GM12878 (cell line): ENCODE data around the gene GJD2. TPM values are rescaled to one million over a fixed set of nuclear protein-coding genes. Genes with fewer than 3 reads are reported as not detected.

Source experiments
- ATAC-seq: fragments of 200-7000 bp; cut with Tn5 transposase; 3 replicates; pipeline ENCODE4 v1.9.1; 2020; ENCODE audit warnings: mild to moderate bottlenecking, moderate library complexity
- BruUV-seq: library from RNA; stranded (reverse); fragments of 400-500 nt; replicated peaks from 2 replicates; lab custom pipeline; 2021; lab: Mats Ljungman, UMichigan
- CTCF ChIA-PET: fragments of 300-600 bp; sonication (Branson Sonifier 250); formaldehyde crosslinking; extraction: SDS; loops from one replicate; lab custom pipeline; 2021; ENCODE audit warnings: inconsistent platforms; lab: Yijun Ruan, JAX
- POLR2A ChIA-PET: fragments of 350-600 bp; formaldehyde crosslinking; extraction: SDS; loops from one replicate; lab custom pipeline; 2021; ENCODE audit warnings: inconsistent platforms; lab: Charles Lee
- RAD21 ChIA-PET: fragments of 300-600 bp; sonication (Branson Sonifier 250); formaldehyde crosslinking; loops from one replicate; lab custom pipeline; 2023; ENCODE audit warnings: antibody characterized with exemption; ENCODE audit not compliant: unreplicated experiment; lab: Charles Lee
- SMC1A ChIA-PET: fragments of 300-600 bp; sonication (Branson Sonifier 250); formaldehyde crosslinking; loops from one replicate; lab custom pipeline; 2023; ENCODE audit not compliant: unreplicated experiment, uncharacterized antibody; lab: Charles Lee
- DNase-seq: peaks from one replicate; pipeline ENCODE4 v3.0.0-alpha.2; 2011; ENCODE audit warnings: low read depth, low spot score
- FAIRE-seq: peaks from 3 replicates; lab custom pipeline; 2011; peaks lifted over from hg19 to GRCh38; lab: Jason Lieb, UNC
- H2AFZ ChIP-seq: 2 replicates; pipeline ENCODE4 v1.6.0; 2011; ENCODE audit warnings: low read depth, low read length, control low read depth; ENCODE audit not compliant: control insufficient read depth
- H3K27ac ChIP-seq: 2 replicates; pipeline ENCODE4 v1.5.1; 2011; ENCODE audit warnings: control low read depth; ENCODE audit not compliant: control insufficient read depth, insufficient read depth
- H3K27me3 ChIP-seq, 2 experiments: replicated peaks in 1 of 2; 2 replicates each; pipeline versions ENCODE4 v1.6.0 to v1.6.1; 2011; ENCODE audit warnings: low read length in 1 of 2; ENCODE audit not compliant: control insufficient read depth in 2 of 2, insufficient read depth in 2 of 2
- H3K36me3 ChIP-seq, 2 experiments: 2 replicates each; pipeline ENCODE4 v1.5.1; 2011; ENCODE audit warnings: low read length in 1 of 2; ENCODE audit not compliant: control insufficient read depth in 2 of 2, insufficient read depth in 2 of 2
- H3K4me1 ChIP-seq: 2 replicates; pipeline ENCODE4 v1.6.1; 2011; ENCODE audit warnings: mild to moderate bottlenecking, low read length, moderate library complexity, mixed read lengths; ENCODE audit not compliant: control insufficient read depth, insufficient read depth
- H3K4me2 ChIP-seq: 2 replicates; pipeline ENCODE4 v1.6.0; 2011; ENCODE audit warnings: control low read depth; ENCODE audit not compliant: control insufficient read depth, insufficient read depth
- H3K4me3 ChIP-seq: fragments of 200-600 bp; sonication (generic); 2 replicates; pipeline ENCODE4 v1.5.1; 2016
- H3K79me2 ChIP-seq: 2 replicates; pipeline ENCODE4 v1.6.0; 2011; ENCODE audit warnings: low read length; ENCODE audit not compliant: control insufficient read depth, insufficient read depth
- H3K9ac ChIP-seq: 2 replicates; pipeline ENCODE4 v1.8.0; 2011; ENCODE audit warnings: low read length, control low read depth, mixed read lengths; ENCODE audit not compliant: control insufficient read depth, insufficient read depth
- H3K9me3 ChIP-seq: replicated peaks from 3 replicates; pipeline ENCODE4 v1.5.1; 2011; ENCODE audit warnings: mild to moderate bottlenecking, low read length; ENCODE audit not compliant: control insufficient read depth, insufficient read depth
- H4K20me1 ChIP-seq: 2 replicates; pipeline ENCODE4 v1.6.0; 2011; ENCODE audit not compliant: control insufficient read depth, insufficient read depth
- CREM ChIP-seq: IDR thresholded peaks from 2 replicates; pipeline ENCODE4 v1.6.1; 2014; ENCODE audit warnings: antibody characterized with exemption, low read depth
- E2F8 ChIP-seq: fragments of 450-650 bp; IDR thresholded peaks from 2 replicates; pipeline ENCODE4 v1.6.1; 2018; ENCODE audit warnings: mild to moderate bottlenecking, low read depth, moderate library complexity; ENCODE audit not compliant: partially characterized antibody
- E4F1 ChIP-seq: fragments of 450-650 bp; IDR thresholded peaks from 2 replicates; pipeline ENCODE4 v1.6.1; 2018; ENCODE audit warnings: borderline replicate concordance, mild to moderate bottlenecking; ENCODE audit not compliant: partially characterized antibody
- ESRRA ChIP-seq: IDR thresholded peaks from 2 replicates; pipeline ENCODE4 v1.6.1; 2012; ENCODE audit warnings: mild to moderate bottlenecking, low read length, improper control_type of control experiment
- IKZF2 ChIP-seq, 2 experiments: fragments of 450-650 bp; IDR thresholded peaks; 2 replicates each; pipeline ENCODE4 v1.6.1; 2017; ENCODE audit warnings: mild to moderate bottlenecking in 2 of 2, moderate library complexity in 2 of 2
- KAT2A ChIP-seq: conservative IDR thresholded peaks from 2 replicates; pipeline ENCODE4 v1.6.1; 2011; ENCODE audit warnings: low read depth, low read length; ENCODE audit not compliant: control insufficient read depth
- MEF2A ChIP-seq: IDR thresholded peaks from 2 replicates; pipeline ENCODE4 v1.6.1; 2011; ENCODE audit warnings: low read depth, mild to moderate bottlenecking, low read length, moderate library complexity; ENCODE audit not compliant: insufficient read depth
- PAX8 ChIP-seq: fragments of 450-650 bp; IDR thresholded peaks from 2 replicates; pipeline ENCODE4 v1.6.1; 2017; ENCODE audit warnings: mild to moderate bottlenecking, moderate library complexity
- POLR2AphosphoS2 ChIP-seq: IDR thresholded peaks from 2 replicates; pipeline ENCODE4 v1.6.1; 2011; ENCODE audit warnings: low read depth, mild to moderate bottlenecking, low read length, improper control_type of control experiment, moderate library complexity
- SMAD1 ChIP-seq: fragments of 450-650 bp; IDR thresholded peaks from 2 replicates; pipeline ENCODE4 v1.6.1; 2018; ENCODE audit warnings: mild to moderate bottlenecking, low read depth; ENCODE audit not compliant: partially characterized antibody
- SMARCA5 ChIP-seq: fragments of 450-650 bp; IDR thresholded peaks from 2 replicates; pipeline ENCODE4 v1.6.1; 2017; ENCODE audit warnings: mild to moderate bottlenecking
- ZNF274 ChIP-seq: IDR thresholded peaks from one replicate; pipeline ENCODE4 v1.8.0; 2011; ENCODE audit not compliant: insufficient read length, insufficient read depth
- whole genome bisulfite sequencing: methylation state at CpG from one replicate; pipeline ENCODE4 v1.1.6; 2016; ENCODE audit warnings: low lambda C conversion rate; ENCODE audit not compliant: insufficient replicate concordance, insufficient coverage; ENCODE audit errors: missing lambda C conversion rate; 5-methylcytosine and 5-hydroxymethylcytosine counted together
- in situ Hi-C: fragments of 300-500 bp; cut with MboI; formaldehyde crosslinking; loops from 9 replicates; pipeline ENCODE4 v1.14.3; 2018; ENCODE audit warnings: mixed read lengths
- intact Hi-C: fragments of 100-400 bp; cut with micrococcal nuclease; formaldehyde crosslinking; loops from one replicate; pipeline ENCODE4 v1.14.2; 2022; ENCODE audit not compliant: unreplicated experiment
- polyA plus RNA-seq, 11 experiments: library from polyadenylated mRNA; depleted of rRNA in 4 of 11; unstranded in 6 of 11; stranded (reverse) in 5 of 11; fragments of >200 nt; fragmentation: Nextera tagmentation in 4 of 11; fragmentation: Illumina TruSeq in 1 of 11; extraction: Ambion mirVana in 4 of 11; extraction: Trizol in 1 of 11; gene quantifications; 1 replicate in 1 of 11; 2 replicates in 10 of 11; pipeline versions ENCODE4 v1.2.1 to v1.2.3, GENCODE V29; 2011 to 2016; ENCODE audit warnings: inconsistent platforms in 2 of 11, missing spikeins in 2 of 11, low read depth in 1 of 11
- total RNA-seq, 4 experiments: library from RNA; depleted of rRNA in 3 of 4; stranded (reverse); fragments of >200 nt in 3 of 4; fragmentation: Illumina TruSeq in 1 of 4; extraction: Trizol in 1 of 4; gene quantifications; 2 replicates each; pipeline versions ENCODE4 v1.2.1 to v1.2.3, GENCODE V29; 2013 to 2021
- TF ChIP-seq, protein P1 (sequence below): fragments of 450-650 bp; IDR thresholded peaks from 2 replicates; pipeline ENCODE4 v1.6.1; 2016; ENCODE audit warnings: mild to moderate bottlenecking
- TF ChIP-seq, protein P2 (sequence below): fragments of 450-650 bp; IDR thresholded peaks from 2 replicates; pipeline ENCODE4 v1.6.1; 2017; ENCODE audit warnings: mild to moderate bottlenecking, moderate library complexity

GJD2 gene
- total and polyA plus RNA-seq, 10 of the 15 experiments (the other 5 are each of a cell fraction or from before 2014, with no cell fraction given): not detected

- FAIRE-seq (no peak), DNase-seq (no peak), ATAC-seq (no peak)
- Histone ChIP-seq H4K20me1 (no peaks in the 10 kb centered on the region), H2AFZ (no peak overlapping the region), H3K79me2 (no peaks in the 10 kb centered on the region), H3K4me2 (no peak overlapping the region), H3K36me3 (no peaks in the 10 kb centered on the region), H3K9me3 (no peaks in the 10 kb centered on the region; the same call in 2 of the 3 replicates), H3K9ac (no peak overlapping the region), H3K27me3 (peaks cover 0 to 2% of the 10 kb centered on the region in 2 experiments; a peak in 2 of 4 replicates), H3K4me3 (no peak overlapping the region), H3K27ac (no peak overlapping the region), H3K4me1 (no peaks in the 10 kb centered on the region)
- BruUV-seq: no TSS peak
- intact Hi-C loops (no loop called here), in situ Hi-C loops (no loop called here)
- WGBS: 49% methylated on average over 2 of the region's 2 CpGs
- ChIA-PET SMC1A (no interaction called here), CTCF (no interaction called here), RAD21 (no interaction called here), POLR2A (no interaction called here)
- no peak for TF ChIP-seq SMAD1
- no peak for TF ChIP-seq KAT2A
- no peak for TF ChIP-seq MEF2A
- no peak for TF ChIP-seq IKZF2 (IDR thresholded peaks at IDR 0.05)
- no peak for TF ChIP-seq E2F8
- TF ChIP-seq POLR2AphosphoS2: no peak
- TF ChIP-seq PAX8: no peak
- TF ChIP-seq ZNF274: no peak
- TF ChIP-seq SMARCA5: no peak
- no peak for TF ChIP-seq ESRRA
- TF ChIP-seq, protein P1, sequence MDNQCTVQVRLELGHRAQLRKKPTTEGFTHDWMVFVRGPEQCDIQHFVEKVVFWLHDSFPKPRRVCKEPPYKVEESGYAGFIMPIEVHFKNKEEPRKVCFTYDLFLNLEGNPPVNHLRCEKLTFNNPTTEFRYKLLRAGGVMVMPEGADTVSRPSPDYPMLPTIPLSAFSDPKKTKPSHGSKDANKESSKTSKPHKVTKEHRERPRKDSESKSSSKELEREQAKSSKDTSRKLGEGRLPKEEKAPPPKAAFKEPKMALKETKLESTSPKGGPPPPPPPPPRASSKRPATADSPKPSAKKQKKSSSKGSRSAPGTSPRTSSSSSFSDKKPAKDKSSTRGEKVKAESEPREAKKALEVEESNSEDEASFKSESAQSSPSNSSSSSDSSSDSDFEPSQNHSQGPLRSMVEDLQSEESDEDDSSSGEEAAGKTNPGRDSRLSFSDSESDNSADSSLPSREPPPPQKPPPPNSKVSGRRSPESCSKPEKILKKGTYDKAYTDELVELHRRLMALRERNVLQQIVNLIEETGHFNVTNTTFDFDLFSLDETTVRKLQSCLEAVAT: no peak
- no peak for TF ChIP-seq CREM
- no peak for TF ChIP-seq E4F1
- TF ChIP-seq, protein P2, sequence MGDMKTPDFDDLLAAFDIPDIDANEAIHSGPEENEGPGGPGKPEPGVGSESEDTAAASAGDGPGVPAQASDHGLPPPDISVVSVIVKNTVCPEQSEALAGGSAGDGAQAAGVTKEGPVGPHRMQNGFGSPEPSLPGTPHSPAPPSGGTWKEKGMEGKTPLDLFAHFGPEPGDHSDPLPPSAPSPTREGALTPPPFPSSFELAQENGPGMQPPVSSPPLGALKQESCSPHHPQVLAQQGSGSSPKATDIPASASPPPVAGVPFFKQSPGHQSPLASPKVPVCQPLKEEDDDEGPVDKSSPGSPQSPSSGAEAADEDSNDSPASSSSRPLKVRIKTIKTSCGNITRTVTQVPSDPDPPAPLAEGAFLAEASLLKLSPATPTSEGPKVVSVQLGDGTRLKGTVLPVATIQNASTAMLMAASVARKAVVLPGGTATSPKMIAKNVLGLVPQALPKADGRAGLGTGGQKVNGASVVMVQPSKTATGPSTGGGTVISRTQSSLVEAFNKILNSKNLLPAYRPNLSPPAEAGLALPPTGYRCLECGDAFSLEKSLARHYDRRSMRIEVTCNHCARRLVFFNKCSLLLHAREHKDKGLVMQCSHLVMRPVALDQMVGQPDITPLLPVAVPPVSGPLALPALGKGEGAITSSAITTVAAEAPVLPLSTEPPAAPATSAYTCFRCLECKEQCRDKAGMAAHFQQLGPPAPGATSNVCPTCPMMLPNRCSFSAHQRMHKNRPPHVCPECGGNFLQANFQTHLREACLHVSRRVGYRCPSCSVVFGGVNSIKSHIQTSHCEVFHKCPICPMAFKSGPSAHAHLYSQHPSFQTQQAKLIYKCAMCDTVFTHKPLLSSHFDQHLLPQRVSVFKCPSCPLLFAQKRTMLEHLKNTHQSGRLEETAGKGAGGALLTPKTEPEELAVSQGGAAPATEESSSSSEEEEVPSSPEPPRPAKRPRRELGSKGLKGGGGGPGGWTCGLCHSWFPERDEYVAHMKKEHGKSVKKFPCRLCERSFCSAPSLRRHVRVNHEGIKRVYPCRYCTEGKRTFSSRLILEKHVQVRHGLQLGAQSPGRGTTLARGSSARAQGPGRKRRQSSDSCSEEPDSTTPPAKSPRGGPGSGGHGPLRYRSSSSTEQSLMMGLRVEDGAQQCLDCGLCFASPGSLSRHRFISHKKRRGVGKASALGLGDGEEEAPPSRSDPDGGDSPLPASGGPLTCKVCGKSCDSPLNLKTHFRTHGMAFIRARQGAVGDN: no peak
Observed at GRCh38 chr15:34804113-34804512, 49.3 kb upstream of the GJD2 start.
